ENCODE measurements around the gene RSF1.

RSF1 gene

DNA sequence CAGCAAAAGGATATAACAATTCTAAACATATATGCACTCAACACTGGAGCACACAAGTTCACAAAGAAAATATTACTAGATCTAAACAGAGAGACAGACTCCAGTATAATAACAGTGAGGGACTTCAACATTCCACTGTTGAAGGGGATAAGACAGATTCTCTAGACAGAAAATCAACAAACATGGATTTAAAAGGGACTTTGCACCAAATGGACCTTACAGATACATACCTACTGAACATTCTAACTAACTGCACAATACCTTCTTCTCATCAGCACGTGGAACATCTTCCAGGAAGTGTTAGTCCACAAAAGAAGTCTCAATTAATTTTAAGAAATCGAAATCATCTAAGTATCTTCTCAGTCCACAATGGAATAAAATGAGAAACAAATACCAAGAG lies 26.6 kb downstream of the RSF1 start:
- Histone ChIP-seq H3K4me3 (ENCODE audit: low read depth, low read length) (no peak overlapping the region), H3K9me3 (ENCODE audit: control insufficient read depth, insufficient read depth, low read depth, low read length) (no peaks in the 10 kb centered on the region), H3K27ac (ENCODE audit: extremely low read depth, low read depth, low read length) (no peak overlapping the region), H3K4me1 (ENCODE audit: control insufficient read depth, insufficient read depth, low read length) (no peaks in the 10 kb centered on the region), H3K36me3 (ENCODE audit: control insufficient read depth in 2 of 2, insufficient read depth in 1 of 2, low read length in 2 of 2) (peaks cover 0 to 3% of the 10 kb centered on the region in 2 experiments; a peak in 2 of 3 replicates)
- TF ChIP-seq ZNF366 (tag by site-specific recombination; conservative IDR thresholded peaks at IDR 0.05) (no peak), ZNF785 (tag by site-specific recombination; IDR thresholded peaks at IDR 0.05) (no peak), ZNF10 (tag by site-specific recombination; IDR thresholded peaks at IDR 0.05) (no peak), ZNF239 (tag by site-specific recombination; IDR thresholded peaks at IDR 0.05) (no peak), ZNF660 (tag by site-specific recombination; IDR thresholded peaks at IDR 0.05) (no peak), ZNF266 (tag by site-specific recombination; IDR thresholded peaks at IDR 0.05; ENCODE audit: low read depth) (no peak), OVOL3 (tag by site-specific recombination; IDR thresholded peaks at IDR 0.05) (no peak), ZNF645 (tag by site-specific recombination; IDR thresholded peaks at IDR 0.05) (no peak), ZNF155 (tag by site-specific recombination; IDR thresholded peaks at IDR 0.05) (no peak), ZNF121 (tag by site-specific recombination; IDR thresholded peaks at IDR 0.05) (no peak), ZNF112 (tag by site-specific recombination; IDR thresholded peaks at IDR 0.05) (no peak), ZNF629 (tag by site-specific recombination; IDR thresholded peaks at IDR 0.05) (no peak), ZNF624 (tag by site-specific recombination; IDR thresholded peaks at IDR 0.05) (no peak), CTCF (tag by site-specific recombination; IDR thresholded peaks at IDR 0.05) (no peak), BCL6B (tag by site-specific recombination; IDR thresholded peaks at IDR 0.05) (no peak), PRDM6 (tag by site-specific recombination; IDR thresholded peaks at IDR 0.05) (no peak), ZNF48 (tag by site-specific recombination; IDR thresholded peaks at IDR 0.05) (no peak), ZBTB10 (tag by site-specific recombination; IDR thresholded peaks at IDR 0.05) (no peak), REPIN1 (tag by site-specific recombination; IDR thresholded peaks at IDR 0.05; ENCODE audit: low read depth) (no peak)
- TF ChIP-seq, protein P1, sequence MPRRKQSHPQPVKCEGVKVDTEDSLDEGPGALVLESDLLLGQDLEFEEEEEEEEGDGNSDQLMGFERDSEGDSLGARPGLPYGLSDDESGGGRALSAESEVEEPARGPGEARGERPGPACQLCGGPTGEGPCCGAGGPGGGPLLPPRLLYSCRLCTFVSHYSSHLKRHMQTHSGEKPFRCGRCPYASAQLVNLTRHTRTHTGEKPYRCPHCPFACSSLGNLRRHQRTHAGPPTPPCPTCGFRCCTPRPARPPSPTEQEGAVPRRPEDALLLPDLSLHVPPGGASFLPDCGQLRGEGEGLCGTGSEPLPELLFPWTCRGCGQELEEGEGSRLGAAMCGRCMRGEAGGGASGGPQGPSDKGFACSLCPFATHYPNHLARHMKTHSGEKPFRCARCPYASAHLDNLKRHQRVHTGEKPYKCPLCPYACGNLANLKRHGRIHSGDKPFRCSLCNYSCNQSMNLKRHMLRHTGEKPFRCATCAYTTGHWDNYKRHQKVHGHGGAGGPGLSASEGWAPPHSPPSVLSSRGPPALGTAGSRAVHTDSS (tag by site-specific recombination; IDR thresholded peaks at IDR 0.05): no peak
- POLR2A ChIA-PET: no interaction called here
- CTCF ChIA-PET: no interaction called here

Measured in HEK293 (cell line).